GM18508 (cell line): ENCODE measurements around the gene TAF7.
"Not testable (repeated sequence)": the region's sequence is repeated elsewhere in the genome, so short reads cannot be mapped to it uniquely, and the experiment has no call there.

Source experiments
- ATAC-seq: cut with Tn5 transposase; IDR thresholded peaks from one replicate; pipeline ENCODE4 v1.9.1; 2021; ENCODE audit warnings: moderate number of reproducible peaks; ENCODE audit not compliant: insufficient read depth, unreplicated experiment

The TAF7 gene

GRCh38 chr5:141320225-141321169 is at the start of gene TAF7:
TAF7 (minus strand) TSS chr5:141320784; CDS start chr5:141320044, 740 bp downstream.
- peak; percentile 86 for ATAC-seq

GRCh38 chr5:141366016-141366896 is 45.7 kb upstream of the TAF7 start:
- ATAC-seq = no peak

- ATAC-seq = no peak
These were observed 43.5 kb upstream of the TAF7 start, which contains the start of gene PCDHGA5 for GRCh38 chr5:141363952-141364660. PCDHGA5 (plus strand) TSS chr5:141364162; CDS start chr5:141364331, 169 bp downstream.

GRCh38 chr5:141362719-141363118 is 42.1 kb upstream of the TAF7 start:
- no peak for ATAC-seq

GRCh38 chr5:141360685-141361084 is 40.1 kb upstream of the TAF7 start:
- no peak for ATAC-seq

- no peak for ATAC-seq
These were observed 39.3 kb upstream of the TAF7 start, which contains the start of gene PCDHGB2 for GRCh38 chr5:141359790-141360426. PCDHGB2 (plus strand) TSS chr5:141359994; CDS start chr5:141360136, 142 bp downstream.

GRCh38 chr5:141356950-141357349 is 36.4 kb upstream of the TAF7 start:
- no peak for ATAC-seq

- ATAC-seq = no peak
These were observed 35.5 kb upstream of the TAF7 start for GRCh38 chr5:141356133-141356532.

GRCh38 chr5:141355641-141356040 is 35.1 kb upstream of the TAF7 start:
- ATAC-seq = no peak

- no peak for ATAC-seq
These were observed 34.4 kb upstream of the TAF7 start, which contains the start of gene PCDHGA4 for GRCh38 chr5:141354900-141355469. PCDHGA4 (plus strand) TSS chr5:141355021; CDS start chr5:141355108, 87 bp downstream.

- no peak for ATAC-seq
These were observed 31.0 kb upstream of the TAF7 start for GRCh38 chr5:141351591-141351990.

- no peak for ATAC-seq
These were observed 29.5 kb upstream of the TAF7 start, which contains the start of gene PCDHGB1 for GRCh38 chr5:141349917-141350619. PCDHGB1 (plus strand) TSS chr5:141350099; CDS start chr5:141350261, 162 bp downstream.

GRCh38 chr5:141346017-141346416 is 25.4 kb upstream of the TAF7 start:
- not testable (repeated sequence) for ATAC-seq

GRCh38 chr5:141345327-141345726 is 24.7 kb upstream of the TAF7 start:
- no peak for ATAC-seq

GRCh38 chr5:141343953-141344463 is 23.4 kb upstream of the TAF7 start:
- no peak for ATAC-seq

GRCh38 chr5:141343242-141343952 is 22.8 kb upstream of the TAF7 start, which contains the start of gene PCDHGA3:
PCDHGA3 (plus strand) TSS chr5:141343829; CDS start chr5:141344034, 205 bp downstream.
- no peak for ATAC-seq

GRCh38 chr5:141342773-141343172 is 22.2 kb upstream of the TAF7 start:
- no peak for ATAC-seq
